Esophagus squamous epithelium (tissue), 4 donors: Measurements from ENCODE around the gene TSPY2.
"Not testable (repeated sequence)": the region's sequence is repeated elsewhere in the genome, so short reads cannot be mapped to it uniquely, and the experiment has no call there.

ENCODE experiments used
- POLR2A ChIP-seq, 4 donors: fragments of 450-650 bp; IDR thresholded peaks; one replicate each; pipeline ENCODE4 v1.6.1; 2017; ENCODE audit warnings: antibody characterized with exemption in 4 of 4, mild to moderate bottlenecking in 4 of 4, moderate library complexity in 3 of 4
- TF ChIP-seq, protein P1 (sequence below), 6 experiments: fragments of 450-650 bp in 4 of 6; fragments of 200-600 bp in 2 of 6; sonication (generic) in 2 of 6; IDR thresholded peaks; one replicate each; pipeline ENCODE4 v1.5.1; 2016 to 2019; ENCODE audit warnings: antibody characterized with exemption in 6 of 6, mild to moderate bottlenecking in 4 of 6, moderate library complexity in 4 of 6

DNA sequence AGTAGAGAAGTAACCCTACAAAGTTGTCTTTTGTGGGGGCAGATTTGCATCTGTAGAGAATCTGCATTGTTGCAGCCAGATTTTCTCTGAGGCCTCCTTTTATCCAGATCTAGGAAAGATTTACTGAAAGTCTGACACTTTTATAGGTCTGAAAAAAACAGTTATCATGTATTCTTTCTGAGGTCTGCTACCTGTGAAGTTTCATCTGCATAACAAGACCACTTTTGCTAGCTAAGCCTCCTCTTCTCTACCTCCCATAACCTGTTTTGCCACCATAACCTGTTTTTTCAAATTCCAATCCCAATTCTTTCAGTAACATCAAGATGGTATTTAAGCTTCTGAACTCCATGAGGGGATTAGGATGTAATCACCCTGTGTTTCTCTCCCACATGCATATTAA is 36.5 kb upstream of the TSPY2 start:
- TF ChIP-seq, protein P1, sequence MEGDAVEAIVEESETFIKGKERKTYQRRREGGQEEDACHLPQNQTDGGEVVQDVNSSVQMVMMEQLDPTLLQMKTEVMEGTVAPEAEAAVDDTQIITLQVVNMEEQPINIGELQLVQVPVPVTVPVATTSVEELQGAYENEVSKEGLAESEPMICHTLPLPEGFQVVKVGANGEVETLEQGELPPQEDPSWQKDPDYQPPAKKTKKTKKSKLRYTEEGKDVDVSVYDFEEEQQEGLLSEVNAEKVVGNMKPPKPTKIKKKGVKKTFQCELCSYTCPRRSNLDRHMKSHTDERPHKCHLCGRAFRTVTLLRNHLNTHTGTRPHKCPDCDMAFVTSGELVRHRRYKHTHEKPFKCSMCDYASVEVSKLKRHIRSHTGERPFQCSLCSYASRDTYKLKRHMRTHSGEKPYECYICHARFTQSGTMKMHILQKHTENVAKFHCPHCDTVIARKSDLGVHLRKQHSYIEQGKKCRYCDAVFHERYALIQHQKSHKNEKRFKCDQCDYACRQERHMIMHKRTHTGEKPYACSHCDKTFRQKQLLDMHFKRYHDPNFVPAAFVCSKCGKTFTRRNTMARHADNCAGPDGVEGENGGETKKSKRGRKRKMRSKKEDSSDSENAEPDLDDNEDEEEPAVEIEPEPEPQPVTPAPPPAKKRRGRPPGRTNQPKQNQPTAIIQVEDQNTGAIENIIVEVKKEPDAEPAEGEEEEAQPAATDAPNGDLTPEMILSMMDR (IDR thresholded peaks at IDR 0.05): not testable (repeated sequence)
- TF ChIP-seq POLR2A (IDR thresholded peaks at IDR 0.05): not testable (repeated sequence)
